Caco-2 (cell line): ENCODE data around the gene ARL4A. TPM values are rescaled to one million over a fixed set of nuclear protein-coding genes. Genes with fewer than 3 reads are reported as not detected.

Experiments used
- BruUV-seq: library from RNA; stranded (reverse); fragments of 400-500 nt; replicated peaks from 2 replicates; lab custom pipeline; 2021; lab: Mats Ljungman, UMichigan
- CTCF ChIA-PET: fragments of 300-600 bp; sonication (Branson Sonifier 250); formaldehyde crosslinking; loops from one replicate; lab custom pipeline; 2022; ENCODE audit warnings: antibody characterized with exemption; lab: Charles Lee
- POLR2A ChIA-PET: fragments of 300-600 bp; sonication (Branson Sonifier 250); formaldehyde crosslinking; loops from one replicate; lab custom pipeline; 2022; ENCODE audit warnings: antibody characterized with exemption; lab: Charles Lee
- DNase-seq, 2 experiments: peaks; one replicate each; pipeline versions ENCODE4 v3.0.0 to v3.0.0-alpha.2; 2020 to 2022
- H3K27me3 ChIP-seq: replicated peaks from 2 replicates; pipeline ENCODE4 v1.6.0; 2011; ENCODE audit warnings: low read length; ENCODE audit not compliant: control insufficient read depth, insufficient read depth
- H3K36me3 ChIP-seq: 2 replicates; pipeline ENCODE4 v1.5.1; 2011; ENCODE audit warnings: low read length; ENCODE audit not compliant: control insufficient read depth, insufficient read depth
- H3K4me1 ChIP-seq: fragments of 250-450 bp; sonication (Bioruptor Pico); 2 replicates; pipeline ENCODE4 v1.5.1; 2020; ENCODE audit warnings: mild to moderate bottlenecking
- H3K4me3 ChIP-seq: 2 replicates; pipeline ENCODE4 v1.5.1; 2011; ENCODE audit warnings: low read depth, mild to moderate bottlenecking, control low read depth, low read length
- H3K9me3 ChIP-seq: fragments of 250-450 bp; sonication (Bioruptor Pico); 2 replicates; pipeline ENCODE4 v1.5.1; 2020; ENCODE audit warnings: mild to moderate bottlenecking, moderate library complexity
- H3K27ac Mint-ChIP-seq: one replicate; pipeline ENCODE4 v1.8.0; 2022; ENCODE audit warnings: mixed read lengths; ENCODE audit not compliant: unreplicated experiment
- H3K27me3 Mint-ChIP-seq: one replicate; pipeline ENCODE4 v1.8.0; 2022; ENCODE audit warnings: mixed read lengths; ENCODE audit not compliant: insufficient read depth, unreplicated experiment
- H3K36me3 Mint-ChIP-seq: one replicate; pipeline ENCODE4 v1.8.0; 2022; ENCODE audit warnings: mild to moderate bottlenecking, mixed read lengths; ENCODE audit not compliant: insufficient read depth, unreplicated experiment
- H3K4me1 Mint-ChIP-seq: one replicate; pipeline ENCODE4 v1.8.0; 2022; ENCODE audit warnings: low read depth, mixed read lengths; ENCODE audit not compliant: unreplicated experiment
- H3K4me3 Mint-ChIP-seq: one replicate; pipeline ENCODE4 v1.8.0; 2022; ENCODE audit warnings: mild to moderate bottlenecking, moderate library complexity, mixed read lengths; ENCODE audit not compliant: unreplicated experiment
- H3K9me3 Mint-ChIP-seq: one replicate; pipeline ENCODE4 v1.8.0; 2022; ENCODE audit warnings: mixed read lengths; ENCODE audit not compliant: unreplicated experiment
- intact Hi-C: fragments of 100-400 bp; cut with micrococcal nuclease; formaldehyde crosslinking; loops from one replicate; pipeline ENCODE4 v1.10.0; 2022; ENCODE audit not compliant: unreplicated experiment
- total RNA-seq: library from RNA; stranded (reverse); gene quantifications from 2 replicates; pipeline ENCODE4 v1.2.3, GENCODE V29; 2022
- TF ChIP-seq, protein P1 (sequence below), 2 experiments: fragments of 200-600 bp in 1 of 2; IDR thresholded peaks; 1 replicate in 1 of 2; 2 replicates in 1 of 2; pipeline versions ENCODE4 v1.5.1 to v1.8.0; 2011 to 2022; ENCODE audit warnings: antibody characterized with exemption in 1 of 2, control low read depth in 1 of 2, inconsistent platforms in 1 of 2, low read depth in 1 of 2, low read length in 1 of 2, mild to moderate bottlenecking in 1 of 2, moderate library complexity in 1 of 2; ENCODE audit not compliant: insufficient read depth in 1 of 2, severe bottlenecking in 1 of 2, unreplicated experiment in 1 of 2

Gene ARL4A
- total RNA-seq, 1 experiment from 2014 or later: 40.6 TPM

DNA sequence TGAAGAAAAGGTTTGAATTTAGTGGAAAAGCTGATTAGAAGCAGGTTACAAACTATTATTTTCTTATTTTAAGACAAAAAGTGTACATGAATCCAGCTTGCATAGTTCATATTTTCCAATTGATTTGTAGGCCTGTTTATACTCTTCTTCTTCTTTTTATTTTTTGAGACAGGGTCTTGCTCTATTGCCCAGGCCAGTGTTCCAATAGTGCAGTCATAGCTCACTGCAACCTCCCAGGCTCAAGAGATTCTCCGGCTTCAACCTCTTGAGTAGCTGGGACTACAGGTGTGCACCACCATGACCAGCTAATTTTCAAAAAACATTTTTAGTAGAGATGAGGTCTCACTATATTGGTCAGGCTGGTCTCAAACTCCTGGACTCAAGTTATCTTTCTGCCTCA, 45.0 kb downstream of the ARL4A start:
- no peak overlapping the region for H3K27ac Mint-ChIP-seq
- no TSS peak for BruUV-seq
- H3K27me3 Mint-ChIP-seq: no peaks in the 10 kb centered on the region
- intact Hi-C loops: loop anchor here (5.0 kb wide), 1 partner anchor 385 kb away; no protein-coding TSS in a partner anchor
- H3K4me1 Mint-ChIP-seq: peaks cover 6% of the 10 kb centered on the region
- no peak for DNase-seq
- no peaks in the 10 kb centered on the region for H3K9me3 ChIP-seq
- H3K4me1 ChIP-seq: peaks cover 8% of the 10 kb centered on the region; the same call in 1 of the 2 replicates
- H3K36me3 ChIP-seq: no peaks in the 10 kb centered on the region
- no peaks in the 10 kb centered on the region for H3K27me3 ChIP-seq
- H3K4me3 Mint-ChIP-seq: no peak overlapping the region
- ChIA-PET CTCF (no interaction called here), POLR2A (no interaction called here)
- no peaks in the 10 kb centered on the region for H3K36me3 Mint-ChIP-seq
- TF ChIP-seq, protein P1, sequence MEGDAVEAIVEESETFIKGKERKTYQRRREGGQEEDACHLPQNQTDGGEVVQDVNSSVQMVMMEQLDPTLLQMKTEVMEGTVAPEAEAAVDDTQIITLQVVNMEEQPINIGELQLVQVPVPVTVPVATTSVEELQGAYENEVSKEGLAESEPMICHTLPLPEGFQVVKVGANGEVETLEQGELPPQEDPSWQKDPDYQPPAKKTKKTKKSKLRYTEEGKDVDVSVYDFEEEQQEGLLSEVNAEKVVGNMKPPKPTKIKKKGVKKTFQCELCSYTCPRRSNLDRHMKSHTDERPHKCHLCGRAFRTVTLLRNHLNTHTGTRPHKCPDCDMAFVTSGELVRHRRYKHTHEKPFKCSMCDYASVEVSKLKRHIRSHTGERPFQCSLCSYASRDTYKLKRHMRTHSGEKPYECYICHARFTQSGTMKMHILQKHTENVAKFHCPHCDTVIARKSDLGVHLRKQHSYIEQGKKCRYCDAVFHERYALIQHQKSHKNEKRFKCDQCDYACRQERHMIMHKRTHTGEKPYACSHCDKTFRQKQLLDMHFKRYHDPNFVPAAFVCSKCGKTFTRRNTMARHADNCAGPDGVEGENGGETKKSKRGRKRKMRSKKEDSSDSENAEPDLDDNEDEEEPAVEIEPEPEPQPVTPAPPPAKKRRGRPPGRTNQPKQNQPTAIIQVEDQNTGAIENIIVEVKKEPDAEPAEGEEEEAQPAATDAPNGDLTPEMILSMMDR (IDR thresholded peaks at IDR 0.05; ENCODE audit: insufficient read depth in 1 of 2, low read depth in 1 of 2, low read length in 1 of 2, severe bottlenecking in 1 of 2, unreplicated experiment in 1 of 2): no peak
- H3K9me3 Mint-ChIP-seq: no peaks in the 10 kb centered on the region
- H3K4me3 ChIP-seq: no peak overlapping the region

DNA sequence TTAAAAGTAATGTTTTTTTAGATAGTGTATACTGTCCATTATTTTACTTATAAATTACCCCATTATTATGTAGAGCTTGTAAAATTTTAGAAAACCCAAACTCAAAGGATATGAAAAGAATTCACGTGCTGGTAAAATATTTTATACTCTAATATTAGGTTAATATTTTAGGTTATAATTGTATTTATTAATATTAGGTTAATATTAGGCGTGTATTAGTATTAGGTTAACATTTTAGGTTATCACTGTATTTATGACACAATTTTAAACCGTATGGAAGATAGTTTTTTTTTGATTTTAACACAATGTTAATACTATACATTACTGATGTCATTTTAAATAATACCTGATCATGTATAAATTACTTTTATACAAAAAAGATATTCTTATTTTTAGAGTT, 48.5 kb downstream of the ARL4A start:
- no peaks in the 10 kb centered on the region for H3K27me3 ChIP-seq
- Mint-ChIP-seq H3K27ac (no peak overlapping the region), H3K4me3 (no peak overlapping the region), H3K27me3 (no peaks in the 10 kb centered on the region), H3K36me3 (no peaks in the 10 kb centered on the region), H3K4me1 (peaks cover 6% of the 10 kb centered on the region), H3K9me3 (no peaks in the 10 kb centered on the region)
- H3K4me1 ChIP-seq: peaks cover 14% of the 10 kb centered on the region
- ChIA-PET POLR2A (no interaction called here), CTCF (no interaction called here)
- no TSS peak for BruUV-seq
- DNase-seq: no peak
- TF ChIP-seq, protein P1 (IDR thresholded peaks at IDR 0.05; ENCODE audit: insufficient read depth in 1 of 2, low read depth in 1 of 2, low read length in 1 of 2, severe bottlenecking in 1 of 2, unreplicated experiment in 1 of 2): no peak
- H3K4me3 ChIP-seq: no peak overlapping the region
- no peaks in the 10 kb centered on the region for H3K36me3 ChIP-seq
- intact Hi-C loops: loop anchor here (5.0 kb wide), 1 partner anchor 49 kb away; the partner anchor contains the start of gene ARL4A
- H3K9me3 ChIP-seq: no peaks in the 10 kb centered on the region

DNA sequence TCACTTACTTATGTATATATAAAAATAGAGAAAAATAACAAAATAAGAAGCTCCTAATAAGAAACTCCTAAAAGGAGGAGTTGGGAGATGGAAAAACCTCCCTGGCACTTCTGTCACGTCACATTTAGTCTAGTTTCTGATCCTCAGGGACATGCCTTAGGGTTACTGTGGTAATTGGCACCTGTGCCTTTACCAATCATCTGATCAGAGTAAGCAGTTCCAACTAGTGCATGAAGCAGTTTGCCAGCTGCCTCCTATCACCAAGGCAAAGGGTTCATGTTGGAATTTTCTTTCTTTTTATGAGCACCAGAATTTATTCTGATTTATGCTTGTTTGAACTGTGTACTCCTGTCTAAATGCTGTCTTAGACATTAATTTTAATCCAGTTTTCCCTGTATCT, 49.9 kb downstream of the ARL4A start:
- BruUV-seq: no TSS peak
- intact Hi-C loops: loop anchor here (5.0 kb wide), 1 partner anchor 50 kb away; the partner anchor contains the start of gene ARL4A
- CTCF ChIA-PET: no interaction called here

More for the DNA sequence above, 49.9 kb downstream of the ARL4A start:
- Mint-ChIP-seq H3K4me3 (no peak overlapping the region), H3K27me3 (no peaks in the 10 kb centered on the region), H3K27ac (no peak overlapping the region), H3K36me3 (no peaks in the 10 kb centered on the region), H3K9me3 (no peaks in the 10 kb centered on the region), H3K4me1 (no peaks in the 10 kb centered on the region)
- Histone ChIP-seq H3K36me3 (no peaks in the 10 kb centered on the region), H3K4me3 (no peak overlapping the region), H3K4me1 (peaks cover 14% of the 10 kb centered on the region), H3K9me3 (no peaks in the 10 kb centered on the region), H3K27me3 (no peaks in the 10 kb centered on the region)
- POLR2A ChIA-PET: no interaction called here
- TF ChIP-seq, protein P1 (IDR thresholded peaks at IDR 0.05; ENCODE audit: insufficient read depth in 1 of 2, low read depth in 1 of 2, low read length in 1 of 2, severe bottlenecking in 1 of 2, unreplicated experiment in 1 of 2): no peak
- DNase-seq: no peak
